Stimulated activated naive CD4-positive, alpha-beta T cell (primary cell): ENCODE data around the gene SRRM5.
"Not testable (repeated sequence)": the region's sequence is repeated elsewhere in the genome, so short reads cannot be mapped to it uniquely, and the experiment has no call there.

Source experiments
- DNase-seq, 6 experiments: peaks; one replicate each; lab custom pipeline; 2025; lab: John Stamatoyannopoulos, UW

The SRRM5 gene

DNA sequence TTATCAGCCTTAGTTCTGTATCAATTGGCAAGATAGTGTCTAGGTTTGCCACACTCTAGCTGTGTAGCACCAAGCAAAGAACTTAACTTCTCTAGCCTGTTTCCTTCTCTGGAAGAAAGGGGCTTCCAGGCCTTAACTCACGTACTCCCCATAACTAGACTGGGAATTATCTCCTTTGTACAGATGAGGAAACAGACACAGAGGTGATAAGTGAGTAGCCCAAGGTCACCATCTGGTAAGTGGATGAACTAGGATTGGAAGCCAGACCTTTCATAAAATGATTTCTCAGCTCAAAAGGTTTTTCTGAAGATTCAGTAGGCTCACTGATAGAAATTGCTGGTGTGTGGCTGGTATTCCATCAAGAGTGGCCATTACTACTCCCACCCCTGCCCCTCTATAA lies 4.4 kb downstream of the SRRM5 start:
- DNase-seq: no peak

DNA sequence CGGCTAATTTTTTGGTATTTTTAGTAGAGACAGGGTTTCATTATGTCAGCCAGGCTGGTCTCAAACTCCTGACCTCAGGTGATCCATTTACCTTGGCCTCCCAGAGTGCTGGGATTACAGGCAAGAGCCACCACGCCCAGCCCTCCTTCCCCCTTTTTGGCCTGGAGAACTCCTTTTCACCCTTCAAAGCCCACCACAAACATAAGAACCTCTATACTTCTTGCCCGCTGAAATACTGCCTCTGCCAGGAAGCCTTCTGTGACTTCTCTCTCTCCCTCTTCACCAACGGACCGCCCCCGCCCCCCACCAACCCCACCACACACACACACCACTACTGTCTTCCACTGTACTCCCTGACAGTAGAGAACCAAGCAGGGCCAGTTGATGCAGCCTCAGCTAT lies 5.1 kb downstream of the SRRM5 start:
- DNase-seq: no peak

DNA sequence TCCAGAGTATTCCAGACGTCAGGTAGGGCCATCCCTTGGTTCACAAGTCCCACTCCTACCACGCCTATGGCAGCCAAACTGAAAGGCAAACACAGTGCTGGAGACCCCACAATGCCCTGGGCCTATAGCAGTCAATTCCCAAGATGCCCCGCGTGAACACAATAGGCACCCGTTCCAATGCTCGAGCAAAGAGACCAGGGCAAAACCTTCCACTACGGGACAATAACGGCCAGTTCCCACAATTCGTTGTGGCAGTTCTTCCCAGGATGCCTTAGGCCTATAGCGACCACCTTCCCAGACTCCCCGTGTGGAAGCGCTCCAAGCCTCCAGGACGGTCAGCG lies 7.0 kb downstream of the SRRM5 start:
- peak in 3 of 6 experiments; percentile 18 to 30 (median 29) for DNase-seq

DNA sequence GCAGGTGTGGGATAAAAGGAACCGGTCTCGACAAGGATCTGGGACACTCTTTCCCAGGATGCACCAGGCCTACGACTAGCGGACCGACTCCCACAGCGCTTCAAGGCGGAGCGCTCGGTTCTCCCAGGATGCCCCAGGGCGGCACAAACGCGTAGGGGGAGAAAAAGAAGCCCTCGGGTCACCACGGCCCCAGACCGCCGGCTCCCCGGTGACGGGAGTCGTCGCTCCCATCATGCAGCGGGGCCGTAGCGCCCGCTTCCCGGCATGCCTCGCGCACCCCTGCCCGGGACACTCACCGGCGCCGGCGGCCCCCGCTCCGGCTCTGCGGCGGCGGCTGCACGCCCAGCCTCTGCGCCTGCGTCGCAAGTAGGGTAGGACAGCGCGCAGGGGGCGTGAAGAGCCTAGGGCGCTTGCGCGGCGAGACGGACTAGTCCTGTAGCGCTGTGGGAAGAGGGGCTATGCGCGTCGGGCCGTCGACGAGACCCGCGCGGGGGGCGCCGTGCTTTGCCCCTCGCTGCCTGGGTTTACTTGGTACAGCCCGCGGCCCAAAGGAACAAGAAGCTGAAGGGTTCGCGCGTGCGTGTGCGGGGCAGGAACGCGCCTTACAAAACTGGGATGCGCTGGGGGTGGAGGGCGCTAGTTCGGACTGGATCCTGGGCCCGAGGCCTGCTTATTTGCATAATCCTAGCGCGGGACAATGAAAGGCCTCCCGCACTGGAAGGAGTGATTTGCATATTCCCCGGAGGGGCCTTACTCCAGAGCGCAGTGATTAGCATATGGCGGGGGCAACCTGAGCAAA lies 7.6 kb downstream of the SRRM5 start, which contains the start of gene ZNF428:
ZNF428 (minus strand) TSS at position 368 of the 799 bp plus-strand sequence. CDS start 5,325 bp downstream, outside the sequence.
- DNase-seq: peak; percentile 73 to 88 (median 84)

DNA sequence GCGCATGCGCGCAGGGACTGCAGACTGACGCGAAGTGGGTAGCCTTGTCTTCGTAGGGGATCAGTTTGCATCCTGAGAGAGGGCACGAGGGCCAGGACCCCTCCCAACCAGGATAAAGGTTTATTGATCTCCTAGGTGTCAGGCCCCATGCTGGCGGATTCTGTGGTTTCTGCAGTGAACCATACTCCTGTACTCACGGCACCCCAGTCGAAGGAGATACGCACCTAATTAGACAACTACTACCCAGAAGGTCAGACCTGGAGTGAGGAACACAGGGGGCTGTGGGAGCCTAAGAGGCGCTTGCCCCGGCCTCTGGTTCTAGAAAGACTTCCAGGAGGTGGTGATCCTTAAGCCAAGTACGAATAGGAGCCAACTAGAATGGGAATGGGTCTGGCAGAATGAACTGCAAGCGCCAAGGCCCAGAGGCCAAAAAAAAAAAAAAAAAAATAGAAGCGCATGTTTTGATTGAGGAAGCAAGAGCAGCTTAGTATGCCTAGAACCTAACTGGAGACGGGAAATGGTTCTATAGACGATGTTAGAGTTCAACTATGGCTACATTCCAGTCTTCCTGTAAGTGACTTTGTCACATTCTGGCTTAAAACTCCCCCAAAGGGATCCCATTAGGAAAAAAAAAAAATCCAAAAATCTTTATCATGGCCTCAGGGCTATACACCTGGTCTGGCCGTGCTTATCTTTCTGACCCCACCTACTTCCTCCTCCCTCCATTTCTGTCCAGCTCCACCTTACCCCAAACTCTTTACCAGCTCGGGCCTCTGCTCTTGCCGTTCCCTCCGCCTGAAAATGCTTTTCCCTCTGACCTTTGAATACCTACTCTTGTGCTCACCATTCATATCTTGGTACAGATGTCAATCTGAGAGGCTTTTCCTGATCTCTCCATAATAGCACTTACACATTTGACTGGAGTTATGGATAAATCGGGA lies 8.4 kb downstream of the SRRM5 start:
- no peak for DNase-seq

DNA sequence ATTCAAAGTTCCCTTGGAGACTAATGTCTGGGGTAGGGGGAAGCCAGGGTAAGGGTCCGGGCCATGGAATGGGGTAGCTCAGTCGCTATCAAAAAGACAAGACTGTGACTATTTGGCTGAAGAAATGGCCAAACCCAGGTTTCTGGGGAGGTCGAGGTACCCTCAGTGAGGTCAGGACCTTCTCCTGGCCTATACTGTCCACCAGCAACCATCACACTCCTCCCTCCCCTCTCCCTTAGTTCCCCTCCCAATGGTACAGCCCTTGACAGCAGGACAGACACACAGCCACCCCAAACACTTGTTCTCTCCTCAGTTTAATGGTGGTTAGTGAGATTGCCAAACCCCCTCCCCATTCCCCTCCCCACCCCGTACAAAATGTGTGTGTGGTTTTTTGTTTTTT lies 10.2 kb downstream of the SRRM5 start:
- no peak for DNase-seq

DNA sequence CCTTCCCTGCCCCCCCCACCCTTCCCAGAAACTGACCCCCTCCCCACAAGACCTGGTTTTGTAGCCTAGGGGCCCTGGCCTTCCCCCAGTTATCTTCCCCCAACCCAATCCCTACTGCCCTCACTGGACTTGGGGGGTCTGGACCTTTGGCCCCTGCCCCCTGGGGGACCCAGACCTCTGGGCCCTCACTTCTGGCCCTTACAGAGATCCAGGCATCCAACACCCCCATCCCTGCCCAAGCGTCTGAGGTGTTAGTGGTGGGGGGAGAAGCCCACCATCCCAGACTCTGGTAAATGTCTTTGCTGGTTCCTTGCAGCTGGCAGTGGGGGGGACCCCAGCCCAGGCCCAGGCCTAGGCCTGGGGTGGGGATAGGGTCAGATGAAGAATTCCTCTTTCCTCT lies 11.1 kb downstream of the SRRM5 start:
- no peak for DNase-seq

DNA sequence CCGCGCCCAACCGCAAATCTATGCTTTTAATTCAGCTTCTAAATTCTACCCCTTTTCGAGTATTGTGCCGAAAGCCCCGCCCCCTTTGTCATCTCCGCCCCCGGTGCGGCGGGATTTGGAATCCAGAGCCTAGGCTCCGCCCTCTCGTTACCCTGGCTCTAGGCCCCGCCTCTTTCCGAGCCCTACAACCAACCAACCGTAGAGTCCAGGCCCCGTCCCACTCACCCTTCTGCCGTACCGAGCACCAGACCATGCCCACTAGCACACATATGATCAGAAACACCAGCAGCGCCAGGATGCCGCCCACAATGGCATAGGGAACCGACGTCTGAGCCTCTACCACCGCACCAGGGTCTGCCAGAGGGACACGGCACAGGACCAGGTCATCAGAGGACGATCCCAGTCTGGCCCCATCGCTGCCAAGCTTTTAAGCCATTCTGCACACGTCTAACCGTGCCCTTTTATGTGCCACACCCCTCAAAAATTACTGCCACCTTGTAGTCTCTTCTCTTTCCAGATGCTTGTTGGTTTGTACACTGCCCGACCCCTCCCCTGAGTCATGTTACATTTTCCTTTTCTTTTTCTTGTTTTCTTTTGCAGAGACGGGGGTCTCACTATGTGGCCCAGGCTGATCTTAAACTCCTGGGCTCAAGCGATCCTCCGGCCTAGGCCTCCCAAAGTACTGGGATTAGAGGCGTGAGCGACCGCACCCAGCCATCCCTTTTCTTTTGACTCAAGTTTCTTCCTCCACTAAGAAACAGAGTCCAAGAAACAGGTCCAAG lies 12.2 kb downstream of the SRRM5 start:
- peak in 1 of 6 experiments; percentile 4 for DNase-seq

DNA sequence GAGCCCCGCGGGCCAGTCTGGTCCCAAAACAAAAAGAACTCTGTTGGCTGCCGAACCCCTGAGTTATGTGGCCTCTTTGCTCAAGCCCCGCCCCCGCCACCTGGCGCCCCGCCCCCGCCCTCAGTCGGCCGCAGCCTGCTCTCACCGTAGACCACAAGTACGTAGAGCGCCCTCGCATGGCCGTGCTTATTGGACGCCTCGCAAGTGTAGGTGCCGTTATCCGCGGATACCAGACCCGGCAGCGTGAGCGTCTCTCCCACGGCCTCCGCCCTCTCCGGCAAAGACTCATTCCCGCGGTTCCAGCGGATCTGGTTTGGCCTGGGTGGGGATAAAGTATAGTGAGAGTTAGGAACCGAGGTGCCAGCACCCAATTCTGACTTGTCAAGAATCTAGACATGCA lies 13.0 kb downstream of the SRRM5 start:
- peak; percentile 66 to 86 (median 83) for DNase-seq

DNA sequence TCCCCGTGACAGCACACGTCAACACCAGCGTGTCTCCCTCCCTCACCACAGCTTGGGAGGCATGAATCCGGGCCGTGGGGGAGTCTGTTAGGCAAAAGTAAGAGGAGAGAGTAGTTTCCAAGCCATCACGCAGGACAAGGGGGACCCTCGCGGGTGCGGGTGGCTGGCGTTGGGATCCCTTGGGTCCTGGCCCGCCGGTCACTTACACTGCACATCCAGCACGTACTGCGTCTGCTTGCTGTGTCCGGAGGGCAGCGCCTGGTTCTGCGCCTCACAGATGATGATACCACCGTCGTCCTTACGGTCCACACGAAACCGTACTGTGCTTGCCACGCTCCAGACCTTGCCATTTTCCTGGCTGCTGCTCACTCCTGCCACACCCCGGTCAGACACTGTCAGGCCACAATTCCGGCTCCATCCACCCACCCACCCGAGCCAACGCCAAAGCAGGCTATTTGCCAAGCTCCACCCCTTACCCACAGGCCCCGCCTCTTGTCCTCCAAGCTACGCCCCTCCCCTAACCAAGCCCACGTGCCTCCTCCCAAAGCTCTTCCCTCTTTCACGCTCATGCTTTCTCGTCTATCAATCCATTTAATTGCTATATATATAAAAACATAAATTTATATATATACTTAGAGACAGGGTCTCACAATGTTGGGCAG lies 14.2 kb downstream of the SRRM5 start:
- peak in 2 of 6 experiments; percentile 3 to 9 for DNase-seq

DNA sequence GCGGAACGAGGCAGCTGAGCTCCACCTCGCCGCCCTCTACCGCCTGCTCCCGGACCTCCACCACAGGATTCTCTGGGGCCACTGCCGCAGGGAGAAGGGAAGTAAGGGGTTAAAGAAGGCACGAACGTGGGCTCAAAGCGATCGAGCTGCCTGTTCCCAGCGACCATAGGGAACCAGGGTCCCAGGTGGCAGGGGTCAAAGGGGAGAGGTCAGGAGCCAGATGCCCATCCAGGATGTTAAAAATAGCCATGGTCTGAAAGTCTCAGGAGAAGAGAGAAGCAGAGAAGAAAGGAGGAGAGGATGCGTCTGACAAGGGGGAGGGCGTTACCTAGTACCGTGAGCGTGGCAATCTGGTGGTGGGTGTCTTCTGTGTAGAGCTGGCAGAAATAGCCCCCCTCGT lies 14.9 kb downstream of the SRRM5 start:
- no peak for DNase-seq

DNA sequence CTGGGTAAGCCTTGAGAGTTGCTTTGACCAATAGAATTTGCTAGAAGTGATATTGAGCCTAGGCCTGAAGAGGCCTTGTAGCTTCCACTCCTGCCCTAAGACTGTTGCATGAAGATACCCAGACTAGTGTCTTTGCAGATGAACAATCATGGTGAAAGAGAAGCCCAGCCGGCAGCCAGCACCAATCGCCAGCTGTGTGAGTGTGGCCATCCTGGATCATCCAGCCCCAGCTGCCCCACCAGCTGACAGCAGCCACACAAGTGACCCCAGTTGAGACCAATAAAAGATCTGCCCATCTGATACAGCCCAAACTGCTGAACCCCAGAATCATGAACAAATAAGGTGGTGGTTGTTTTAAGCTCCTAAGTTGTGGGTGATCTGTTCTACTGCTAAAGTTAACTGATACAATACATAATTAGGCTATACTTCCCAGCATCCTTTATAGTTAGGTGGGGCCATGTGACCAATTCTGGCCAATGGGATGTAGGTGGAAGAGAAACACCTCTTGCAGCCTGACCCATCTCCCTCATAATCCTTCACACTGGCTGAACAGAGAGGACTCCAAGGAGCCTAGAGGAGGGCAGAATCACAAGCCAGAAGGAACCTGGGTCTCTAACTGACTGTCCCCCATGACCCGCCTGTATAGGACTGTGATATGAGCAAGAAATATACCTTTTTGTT lies 16.9 kb downstream of the SRRM5 start:
- DNase-seq: no peak

DNA sequence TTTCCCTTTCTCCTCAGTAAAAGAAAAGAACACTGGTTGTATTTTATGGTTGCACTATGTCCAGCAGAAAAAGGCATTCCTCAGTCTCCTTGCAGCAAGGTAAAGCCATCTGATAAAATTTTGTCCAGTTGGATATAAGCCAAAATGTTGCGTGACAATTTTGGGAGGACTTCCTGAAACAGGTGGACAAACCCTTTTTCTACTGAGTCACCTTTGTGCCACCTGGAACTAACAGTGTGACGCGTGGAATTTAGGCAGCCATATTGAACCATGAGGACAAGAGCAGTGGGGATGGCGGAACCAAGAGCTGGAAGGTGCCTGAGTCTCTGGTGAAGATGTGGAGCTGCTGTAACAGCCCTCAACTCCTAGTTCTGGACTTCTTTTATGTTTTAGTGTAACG lies 19.6 kb downstream of the SRRM5 start:
- no peak for DNase-seq

DNA sequence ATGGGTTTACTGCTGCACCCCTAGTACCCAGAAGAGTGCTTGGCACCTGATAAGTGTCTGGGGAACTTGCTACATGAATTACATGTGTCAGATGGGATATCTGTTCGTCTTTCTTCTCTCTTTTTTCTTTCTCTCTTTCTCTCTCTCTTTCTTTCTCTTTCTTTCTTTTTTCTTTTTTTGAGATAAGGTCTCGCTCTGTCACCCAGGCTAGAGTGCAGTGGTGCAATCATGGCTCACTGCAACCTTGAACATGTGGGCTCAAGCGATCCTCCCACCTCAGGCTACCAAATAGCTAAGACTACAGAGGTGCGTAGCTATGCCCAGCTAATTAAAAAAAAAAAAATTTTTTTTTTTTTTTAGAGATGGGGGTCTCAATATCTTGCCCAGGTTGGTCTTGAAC lies 21.6 kb downstream of the SRRM5 start:
- no peak for DNase-seq

DNA sequence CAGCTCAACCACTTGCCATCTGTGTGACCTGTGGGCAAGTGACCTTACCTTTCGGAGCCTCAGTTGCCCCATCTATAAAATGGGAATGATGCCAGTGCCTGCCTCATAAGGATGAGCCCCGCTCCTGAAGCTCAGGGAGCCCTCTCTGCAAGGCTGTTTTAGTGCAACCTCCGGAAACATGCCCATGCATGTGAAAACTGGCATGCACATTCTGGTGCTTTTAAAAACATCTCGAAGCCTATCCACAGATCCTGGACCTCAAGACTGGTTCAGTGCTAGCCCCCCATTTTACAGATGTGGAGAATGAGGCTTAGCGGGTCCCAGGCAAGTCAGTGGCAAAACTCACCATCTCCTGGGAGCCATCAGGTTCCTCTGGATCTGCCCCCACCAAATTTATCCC lies 22.2 kb downstream of the SRRM5 start:
- no peak for DNase-seq

DNA sequence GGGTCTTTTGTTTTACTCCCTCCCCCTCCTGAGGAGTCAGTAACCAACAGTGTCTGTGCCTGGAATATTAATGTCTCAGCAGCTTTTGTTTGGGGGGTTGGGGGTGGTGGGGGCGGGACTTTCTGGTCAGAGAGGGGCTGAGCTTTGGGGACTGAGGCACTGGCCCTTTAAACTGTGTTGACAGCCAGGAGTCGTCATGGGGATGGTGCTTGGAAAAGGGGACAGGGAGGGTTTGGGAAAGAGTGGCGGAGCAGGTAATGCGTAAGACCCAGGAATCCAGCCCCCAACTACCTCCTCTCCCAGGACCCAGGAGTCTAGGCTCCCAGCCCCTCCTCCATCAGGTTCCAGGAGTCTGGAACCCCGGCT lies 22.6 kb downstream of the SRRM5 start:
- DNase-seq: no peak

DNA sequence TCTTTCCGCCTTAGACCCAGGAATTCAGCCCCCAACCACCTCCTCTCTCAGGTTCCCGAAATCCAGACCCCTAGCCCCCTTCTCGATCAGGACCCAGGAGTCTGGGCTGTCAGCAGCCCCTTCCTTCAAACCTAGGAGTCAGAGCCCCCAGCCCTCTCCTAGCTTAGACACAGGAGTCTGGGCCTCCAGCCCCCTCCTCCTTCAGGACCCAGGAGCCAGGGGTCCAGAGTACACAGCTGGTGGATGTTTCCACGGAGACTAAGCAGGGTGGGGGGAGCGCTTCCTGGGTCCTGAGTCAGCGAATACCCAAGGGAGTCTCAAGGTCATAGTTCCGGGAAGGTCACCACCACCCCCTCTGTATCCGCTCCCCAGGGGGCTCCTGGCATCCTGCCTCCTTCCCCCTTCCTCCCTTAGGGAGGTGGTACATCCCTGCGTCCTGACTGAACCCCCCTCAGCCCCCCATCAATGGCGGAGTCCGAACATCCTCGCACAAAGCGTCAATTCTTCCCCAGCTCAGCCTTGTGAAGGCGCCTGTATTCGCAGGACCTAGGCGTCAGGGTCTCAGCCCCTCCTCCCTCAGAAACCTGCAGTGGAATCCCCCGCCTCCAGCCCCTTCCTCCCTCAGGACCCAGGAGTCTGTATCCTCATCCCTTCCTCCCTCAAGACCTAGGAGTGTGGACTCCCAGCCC lies 23.1 kb downstream of the SRRM5 start:
- no peak for DNase-seq

DNA sequence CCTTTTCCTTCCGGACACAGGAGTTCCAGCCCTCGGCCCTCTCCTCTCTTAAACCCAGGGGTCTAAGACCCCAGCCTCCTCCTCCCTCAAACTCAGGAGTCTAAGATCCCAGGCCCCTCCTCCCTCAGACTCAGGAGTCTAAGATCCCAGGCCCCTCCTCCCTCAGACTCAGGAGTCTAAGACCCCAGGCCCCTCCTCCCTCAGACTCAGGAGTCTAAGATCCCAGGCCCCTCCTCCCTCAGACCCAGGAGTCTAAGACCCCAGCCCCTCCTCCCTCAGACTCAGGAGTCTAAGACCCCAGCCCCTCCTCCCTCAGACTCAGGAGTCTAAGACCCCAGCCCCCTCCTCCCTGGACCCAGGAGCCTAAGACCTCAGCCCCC lies 23.7 kb downstream of the SRRM5 start:
- not testable (repeated sequence) for DNase-seq

DNA sequence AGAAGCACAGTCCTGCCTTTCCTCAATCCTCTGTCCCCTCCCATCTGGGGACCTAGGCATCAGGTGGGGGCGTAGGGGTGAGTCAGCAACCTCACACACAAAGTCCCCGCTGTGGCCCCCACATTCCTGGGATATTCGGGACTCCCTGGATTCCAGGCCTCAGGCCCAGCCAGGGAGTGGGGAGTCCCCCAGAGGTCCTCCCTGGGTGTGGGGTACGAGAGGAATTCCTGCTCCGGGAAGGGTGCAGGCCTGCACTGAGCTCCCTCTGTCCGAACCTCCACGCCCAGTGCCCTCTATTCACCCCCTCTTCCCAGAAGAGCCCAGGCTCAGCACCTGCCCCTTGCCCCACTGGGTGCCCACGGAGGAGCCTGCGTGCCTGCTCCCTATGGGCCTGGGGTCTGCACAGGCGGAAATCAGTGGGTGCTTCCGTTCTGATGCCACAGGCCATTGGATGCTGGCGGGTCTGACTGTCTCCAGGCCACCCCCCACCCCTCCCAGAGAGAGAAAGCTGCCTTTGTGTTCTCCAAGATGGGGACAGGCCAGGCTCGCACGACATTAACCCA lies 24.3 kb downstream of the SRRM5 start:
- DNase-seq: no peak
